Endothelial cell of umbilical vein (primary cell): ENCODE results near the gene DUSP22. TPM values are rescaled to one million over a fixed set of nuclear protein-coding genes. Genes with fewer than 3 reads are reported as not detected.

Experiments
- BruUV-seq: library from RNA; stranded (reverse); fragments of 400-500 nt; replicated peaks from 2 replicates; lab custom pipeline; 2021; lab: Mats Ljungman, UMichigan
- CTCF ChIA-PET: fragments of 300-600, 350-600 bp; sonication (Branson Sonifier 250); formaldehyde crosslinking; loops from one replicate; lab custom pipeline; 2021; ENCODE audit warnings: antibody characterized with exemption, inconsistent platforms; lab: Charles Lee
- POLR2A ChIA-PET: fragments of 300-600, 350-600 bp; sonication (Branson Sonifier 250); formaldehyde crosslinking; loops from one replicate; lab custom pipeline; 2021; ENCODE audit warnings: antibody characterized with exemption, inconsistent platforms; lab: Charles Lee
- DNase-seq: peaks from one replicate; pipeline ENCODE4 v3.0.0-alpha.2; 2011; ENCODE audit warnings: low read depth, low spot score
- FAIRE-seq: peaks from 2 replicates; lab custom pipeline; 2011; peaks lifted over from hg19 to GRCh38; lab: Jason Lieb, UNC
- H2AFZ ChIP-seq: 2 replicates; pipeline ENCODE4 v1.6.0; 2012; ENCODE audit warnings: low read depth, low read length, control low read depth, inconsistent platforms
- H3K27ac ChIP-seq: 2 replicates; pipeline ENCODE4 v1.5.1; 2011; ENCODE audit warnings: low read depth, mild to moderate bottlenecking, control low read depth, low read length, moderate library complexity; ENCODE audit not compliant: insufficient read depth
- H3K27me3 ChIP-seq, 2 experiments: 2 replicates each; pipeline versions ENCODE4 v1.6.0 to v1.6.1; 2011; ENCODE audit warnings: low read length in 2 of 2, mixed read lengths in 1 of 2; ENCODE audit not compliant: control insufficient read depth in 2 of 2, insufficient read depth in 2 of 2
- H3K36me3 ChIP-seq, 2 experiments: 2 replicates in 1 of 2; 3 replicates in 1 of 2; pipeline ENCODE4 v1.5.1; 2011; ENCODE audit warnings: low read length in 2 of 2, mild to moderate bottlenecking in 1 of 2, moderate library complexity in 1 of 2; ENCODE audit not compliant: control insufficient read depth in 2 of 2, insufficient read depth in 2 of 2; ENCODE audit errors: extremely low read depth in 1 of 2
- H3K4me1 ChIP-seq: 3 replicates; pipeline ENCODE4 v1.5.1; 2011; ENCODE audit warnings: mild to moderate bottlenecking, low read length; ENCODE audit not compliant: control insufficient read depth, insufficient read depth; ENCODE audit errors: extremely low read depth
- H3K4me2 ChIP-seq: 2 replicates; pipeline ENCODE4 v1.6.1; 2011; ENCODE audit warnings: low read length, control low read depth, mixed read lengths; ENCODE audit not compliant: insufficient read depth
- H3K4me3 ChIP-seq, 3 experiments: fragments of 200-600 bp in 1 of 3; sonication (generic), shearing (Covaris generic) in 1 of 3; replicated peaks in 1 of 3; 2 replicates each; pipeline ENCODE4 v1.5.1; 2011 to 2016; ENCODE audit warnings: control low read depth in 3 of 3, low read length in 3 of 3, mild to moderate bottlenecking in 2 of 3, inconsistent platforms in 1 of 3, low read depth in 1 of 3, moderate library complexity in 1 of 3; ENCODE audit not compliant: insufficient read depth in 1 of 3
- H3K79me2 ChIP-seq: 2 replicates; pipeline ENCODE4 v1.6.0; 2012; ENCODE audit warnings: low read length, inconsistent platforms; ENCODE audit not compliant: control insufficient read depth, insufficient read depth
- H3K9ac ChIP-seq: replicated peaks from 2 replicates; pipeline ENCODE3; 2011; ENCODE audit warnings: low read length, control low read depth; ENCODE audit not compliant: insufficient read depth; ENCODE audit errors: extremely low read depth
- H3K9me1 ChIP-seq: replicated peaks from 3 replicates; pipeline ENCODE4 v1.6.0; 2011; ENCODE audit warnings: mild to moderate bottlenecking, low read length; ENCODE audit not compliant: control insufficient read depth, insufficient read depth; ENCODE audit errors: extremely low read depth
- H3K9me3 ChIP-seq: replicated peaks from 2 replicates; pipeline ENCODE4 v1.5.1; 2012; ENCODE audit warnings: low read length, inconsistent platforms; ENCODE audit not compliant: control insufficient read depth, insufficient read depth
- H4K20me1 ChIP-seq: replicated peaks from 2 replicates; pipeline ENCODE3; 2011; ENCODE audit warnings: mild to moderate bottlenecking, low read length; ENCODE audit not compliant: control insufficient read depth, insufficient read depth; ENCODE audit errors: extremely low read depth
- EZH2 ChIP-seq: IDR thresholded peaks from 2 replicates; pipeline ENCODE4 v1.6.1; 2012; ENCODE audit warnings: borderline replicate concordance, low read depth, mild to moderate bottlenecking, moderate library complexity, low read length, inconsistent platforms; ENCODE audit not compliant: severe bottlenecking
- FOS ChIP-seq: IDR thresholded peaks from 2 replicates; pipeline ENCODE4 v1.6.1; 2011; ENCODE audit warnings: mild to moderate bottlenecking, low read length, moderate library complexity, borderline replicate concordance; ENCODE audit not compliant: insufficient read depth
- GATA2 ChIP-seq: IDR thresholded peaks from 2 replicates; pipeline ENCODE4 v1.7.0; 2011; ENCODE audit warnings: low read depth, mild to moderate bottlenecking, moderate library complexity, mixed read lengths, low read length; ENCODE audit not compliant: insufficient read length, insufficient read depth
- JUN ChIP-seq: IDR thresholded peaks from 2 replicates; pipeline ENCODE4 v1.6.1; 2011; ENCODE audit warnings: borderline replicate concordance, low read depth; ENCODE audit not compliant: insufficient read length, insufficient read depth
- MAX ChIP-seq: IDR thresholded peaks from 2 replicates; pipeline ENCODE4 v1.6.1; 2011; ENCODE audit not compliant: insufficient read depth, insufficient read length
- MYC ChIP-seq: IDR thresholded peaks from one replicate; pipeline ENCODE4 v1.6.1; 2011; ENCODE audit warnings: mild to moderate bottlenecking, low read depth, low read length
- POLR2A ChIP-seq: IDR thresholded peaks from 2 replicates; pipeline ENCODE4 v1.6.1; 2012; ENCODE audit warnings: low read depth, mild to moderate bottlenecking, control low read depth, low read length
- POLR2AphosphoS5 ChIP-seq: IDR thresholded peaks from 2 replicates; pipeline ENCODE4 v1.6.1; 2012; ENCODE audit warnings: low read depth, mild to moderate bottlenecking, control low read depth, low read length, moderate library complexity; ENCODE audit not compliant: insufficient read depth
- dilution Hi-C: fragments of 300-500 bp; cut with MboI; formaldehyde crosslinking; loops from one replicate; pipeline ENCODE4 v1.15.0; 2019; ENCODE audit warnings: low sequenced_read_pairs; ENCODE audit not compliant: extremely low pct_ligation_motif_present
- intact Hi-C: fragments of 100-400 bp; cut with micrococcal nuclease; formaldehyde crosslinking; loops from one replicate; pipeline ENCODE4 v1.10.0; 2022
- polyA plus RNA-seq, 4 experiments: library from polyadenylated mRNA; depleted of rRNA in 3 of 4; stranded (reverse) in 3 of 4; unstranded in 1 of 4; fragments of >200 nt; gene quantifications; 2 replicates each; pipeline versions ENCODE4 v1.2.1 to v1.2.3, GENCODE V29; 2011 to 2012; ENCODE audit warnings: missing spikeins in 1 of 4
- total RNA-seq: library from RNA; stranded (reverse); gene quantifications from 2 replicates; pipeline ENCODE4 v1.2.3, GENCODE V29; 2021
- TF ChIP-seq, protein P1 (sequence below), 2 donors: IDR thresholded peaks; 1 replicate in 1 of 2; 2 replicates in 1 of 2; pipeline ENCODE4 v1.5.1; 2011; ENCODE audit warnings: low read length in 2 of 2, mild to moderate bottlenecking in 2 of 2, moderate library complexity in 2 of 2, control low read depth in 1 of 2, inconsistent platforms in 1 of 2, low read depth in 1 of 2; ENCODE audit not compliant: insufficient read depth in 1 of 2; ENCODE audit errors: extremely low read depth in 1 of 2

Gene DUSP22
- total and polyA plus RNA-seq, 2 donors (not counting 3 experiments of a cell fraction or from before 2014, with no cell fraction given) = 23.2 to 33.9 TPM

GRCh38 chr6:313917-314316, 21.6 kb downstream of the DUSP22 start:
- Histone ChIP-seq H3K4me3 (no peak overlapping the region), H3K9me1 (no peaks in the 10 kb centered on the region), H3K9me3 (no peaks in the 10 kb centered on the region), H2AFZ (no peak overlapping the region), H3K9ac (no peak overlapping the region), H3K4me2 (no peak overlapping the region), H3K36me3 (no peaks in the 10 kb centered on the region), H3K4me1 (no peaks in the 10 kb centered on the region), H3K27me3 (no peaks in the 10 kb centered on the region), H4K20me1 (peaks cover 3% of the 10 kb centered on the region), H3K79me2 (no peaks in the 10 kb centered on the region), H3K27ac (no peak overlapping the region)
- FAIRE-seq = no peak
- TF ChIP-seq JUN (no peak), EZH2 (no peak), POLR2A (no peak), MAX (no peak), POLR2AphosphoS5 (no peak), FOS (no peak)
- BruUV-seq = no TSS peak
- dilution Hi-C loops (no loop called here), intact Hi-C loops (no loop called here)
- CTCF ChIA-PET = no interaction called here
- no peak for DNase-seq
- POLR2A ChIA-PET = interaction anchor here (0.6 kb wide), 1 partner anchor 18 kb away, joined by 3 read pairs; no protein-coding TSS in a partner anchor

- no peak overlapping the region for H3K27ac ChIP-seq
- TF ChIP-seq FOS (no peak), MAX (no peak), MYC (no peak), EZH2 (no peak), POLR2A (no peak), JUN (no peak), POLR2AphosphoS5 (no peak), GATA2 (no peak)
- TF ChIP-seq, protein P1, sequence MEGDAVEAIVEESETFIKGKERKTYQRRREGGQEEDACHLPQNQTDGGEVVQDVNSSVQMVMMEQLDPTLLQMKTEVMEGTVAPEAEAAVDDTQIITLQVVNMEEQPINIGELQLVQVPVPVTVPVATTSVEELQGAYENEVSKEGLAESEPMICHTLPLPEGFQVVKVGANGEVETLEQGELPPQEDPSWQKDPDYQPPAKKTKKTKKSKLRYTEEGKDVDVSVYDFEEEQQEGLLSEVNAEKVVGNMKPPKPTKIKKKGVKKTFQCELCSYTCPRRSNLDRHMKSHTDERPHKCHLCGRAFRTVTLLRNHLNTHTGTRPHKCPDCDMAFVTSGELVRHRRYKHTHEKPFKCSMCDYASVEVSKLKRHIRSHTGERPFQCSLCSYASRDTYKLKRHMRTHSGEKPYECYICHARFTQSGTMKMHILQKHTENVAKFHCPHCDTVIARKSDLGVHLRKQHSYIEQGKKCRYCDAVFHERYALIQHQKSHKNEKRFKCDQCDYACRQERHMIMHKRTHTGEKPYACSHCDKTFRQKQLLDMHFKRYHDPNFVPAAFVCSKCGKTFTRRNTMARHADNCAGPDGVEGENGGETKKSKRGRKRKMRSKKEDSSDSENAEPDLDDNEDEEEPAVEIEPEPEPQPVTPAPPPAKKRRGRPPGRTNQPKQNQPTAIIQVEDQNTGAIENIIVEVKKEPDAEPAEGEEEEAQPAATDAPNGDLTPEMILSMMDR (IDR thresholded peaks at IDR 0.05; ENCODE audit: extremely low read depth in 1 of 2, insufficient read depth in 1 of 2, low read depth in 1 of 2, low read length in 2 of 2) = no peak
- H4K20me1 ChIP-seq = peaks cover 3% of the 10 kb centered on the region
- no peak overlapping the region for H3K4me3 ChIP-seq
- no peak overlapping the region for H3K4me2 ChIP-seq
- H3K36me3 ChIP-seq = no peaks in the 10 kb centered on the region
- no peak overlapping the region for H2AFZ ChIP-seq
- intact Hi-C loops = no loop called here
- H3K9ac ChIP-seq = no peak overlapping the region
- POLR2A ChIA-PET = no interaction called here
- H3K9me1 ChIP-seq = no peaks in the 10 kb centered on the region
- CTCF ChIA-PET = no interaction called here
- FAIRE-seq (no peak), DNase-seq (no peak)
- no peaks in the 10 kb centered on the region for H3K9me3 ChIP-seq
- no TSS peak for BruUV-seq
- H3K4me1 ChIP-seq = no peaks in the 10 kb centered on the region
- dilution Hi-C loops = no loop called here
- no peaks in the 10 kb centered on the region for H3K27me3 ChIP-seq
- H3K79me2 ChIP-seq = no peaks in the 10 kb centered on the region
These were observed 22.1 kb downstream of the DUSP22 start for GRCh38 chr6:314377-314776.
